Stimulated activated naive CD8-positive, alpha-beta T cell treated with anti-CD3 and anti-CD28 coated beads, Interleukin-15, amount 100 ng/mL, for 72 hours (primary cell): Measurements from ENCODE around the gene NEK2.

Experiments used
- ATAC-seq: fragments of 150-1000 bp; cut with Tn5 transposase; 2 replicates; pipeline ENCODE4 v1.10.0; 2021; ENCODE audit warnings: mild to moderate bottlenecking, moderate library complexity
- DNase-seq, 2 donors: peaks; one replicate each; pipeline ENCODE4 v3.0.0; 2021 to 2022
- H3K27ac Mint-ChIP-seq, 2 donors: one replicate each; pipeline ENCODE4 v1.8.0; 2022; ENCODE audit warnings: mild to moderate bottlenecking in 2 of 2, mixed read lengths in 2 of 2, moderate library complexity in 2 of 2
- H3K27me3 Mint-ChIP-seq: one replicate; pipeline ENCODE4 v1.8.0; 2022; ENCODE audit warnings: mixed read lengths
- H3K4me1 Mint-ChIP-seq: one replicate; pipeline ENCODE4 v1.8.0; 2022; ENCODE audit warnings: mild to moderate bottlenecking, mixed read lengths
- H3K4me3 Mint-ChIP-seq, 2 donors: one replicate each; pipeline ENCODE4 v1.8.0; 2022; ENCODE audit warnings: mild to moderate bottlenecking in 2 of 2, mixed read lengths in 2 of 2, moderate library complexity in 1 of 2
- H3K9me3 Mint-ChIP-seq, 2 donors: one replicate each; pipeline ENCODE4 v1.8.0; 2022; ENCODE audit warnings: mixed read lengths in 2 of 2

Gene NEK2

GRCh38 chr1:211616231-211616964 lies 59.0 kb downstream of the NEK2 start:
- no peak for DNase-seq
- Mint-ChIP-seq H3K27me3 (no peaks in the 10 kb centered on the region), H3K27ac (peak overlapping the region in 1 of 2 donors; percentile 43), H3K9me3 (no peaks in the 10 kb centered on the region), H3K4me3 (no peak overlapping the region), H3K4me1 (peaks cover 5% of the 10 kb centered on the region)
- no peak for ATAC-seq

GRCh38 chr1:211614615-211615014 lies 60.8 kb downstream of the NEK2 start:
- Mint-ChIP-seq H3K27me3 (no peaks in the 10 kb centered on the region), H3K27ac (no peak overlapping the region), H3K9me3 (no peaks in the 10 kb centered on the region), H3K4me3 (no peak overlapping the region), H3K4me1 (peaks cover 5% of the 10 kb centered on the region)
- DNase-seq: no peak
- no peak for ATAC-seq

GRCh38 chr1:211613951-211614350 lies 61.5 kb downstream of the NEK2 start:
- Mint-ChIP-seq H3K9me3 (no peaks in the 10 kb centered on the region), H3K27me3 (no peaks in the 10 kb centered on the region), H3K27ac (peak overlapping the region in 1 of 2 donors; percentile 73), H3K4me1 (peaks cover 5% of the 10 kb centered on the region), H3K4me3 (no peak overlapping the region)
- no peak for ATAC-seq
- DNase-seq: no peak

GRCh38 chr1:211613108-211613947 lies 62.1 kb downstream of the NEK2 start:
- DNase-seq (no peak), ATAC-seq (peak; percentile 28)
- Mint-ChIP-seq H3K27ac (peak overlapping the region in 1 of 2 donors; percentile 73), H3K27me3 (no peaks in the 10 kb centered on the region), H3K9me3 (no peaks in the 10 kb centered on the region), H3K4me1 (peaks cover 5% of the 10 kb centered on the region), H3K4me3 (no peak overlapping the region)

GRCh38 chr1:211612786-211613107 lies 62.7 kb downstream of the NEK2 start:
- no peak overlapping the region for H3K27ac Mint-ChIP-seq
- peaks cover 10% of the 10 kb centered on the region for H3K4me1 Mint-ChIP-seq
- H3K9me3 Mint-ChIP-seq: no peaks in the 10 kb centered on the region
- peak; percentile 35 for ATAC-seq
- DNase-seq: no peak
- no peaks in the 10 kb centered on the region for H3K27me3 Mint-ChIP-seq
- no peak overlapping the region for H3K4me3 Mint-ChIP-seq
